Mucosa of descending colon (tissue), 3 donors: ENCODE measurements around the gene CYP19A1. TPM values are rescaled to one million over a fixed set of nuclear protein-coding genes. Genes with fewer than 3 reads are reported as not detected.

Experiments used
- ATAC-seq: fragments of 200-7000 bp; cut with Tn5 transposase; one replicate; pipeline ENCODE4 v1.9.1; 2020; ENCODE audit warnings: mild to moderate bottlenecking, moderate library complexity
- DNase-seq, 3 donors: peaks; one replicate each; pipeline ENCODE4 v3.0.0-alpha.2; 2020
- H3K36me3 ChIP-seq: fragments of 200-600 bp; one replicate; pipeline ENCODE4 v1.8.0; 2021; ENCODE audit warnings: low read depth, mild to moderate bottlenecking
- H3K4me1 ChIP-seq: fragments of 200-600 bp; one replicate; pipeline ENCODE4 v1.8.0; 2021; ENCODE audit warnings: low read depth, mild to moderate bottlenecking
- H3K4me3 ChIP-seq: fragments of 200-600 bp; one replicate; pipeline ENCODE4 v1.8.0; 2021; ENCODE audit warnings: mild to moderate bottlenecking
- H3K9me3 ChIP-seq: fragments of 200-600 bp; one replicate; pipeline ENCODE4 v1.8.0; 2021; ENCODE audit warnings: mild to moderate bottlenecking
- CTCF ChIP-seq: fragments of 200-600 bp; IDR thresholded peaks from one replicate; pipeline ENCODE4 v1.8.0; 2022; ENCODE audit warnings: antibody characterized with exemption, mild to moderate bottlenecking
- intact Hi-C, 2 donors: fragments of 100-400 bp; cut with DNase I in 1 of 2; cut with micrococcal nuclease in 1 of 2; formaldehyde crosslinking; loops; one replicate each; pipeline versions ENCODE4 v1.11.0 to v1.11.1; 2022; cut with DNase I, micrococcal nuclease
- total RNA-seq, 3 donors: library from RNA; stranded (reverse); fragmentation: NEBNext Ultra II Directional in 2 of 3; extraction: Animal tissue kit (Norgen Biotek cat#: 25700) in 2 of 3; gene quantifications; one replicate each; pipeline versions ENCODE4 v1.2.1 to v1.2.4, GENCODE V29; 2021 to 2023
- donor health status: DM: no; HTN: no; CAD: no; lungs with moderate emphysema.
- donor health status: DM: no; HTN: no; CAD: no.
- donor health status: DM: no; HTN: yes; CAD: no.

Gene CYP19A1
- total RNA-seq, 3 donors from 2014 or later = 0.06 to 0.63 (median 0.23) TPM

DNA sequence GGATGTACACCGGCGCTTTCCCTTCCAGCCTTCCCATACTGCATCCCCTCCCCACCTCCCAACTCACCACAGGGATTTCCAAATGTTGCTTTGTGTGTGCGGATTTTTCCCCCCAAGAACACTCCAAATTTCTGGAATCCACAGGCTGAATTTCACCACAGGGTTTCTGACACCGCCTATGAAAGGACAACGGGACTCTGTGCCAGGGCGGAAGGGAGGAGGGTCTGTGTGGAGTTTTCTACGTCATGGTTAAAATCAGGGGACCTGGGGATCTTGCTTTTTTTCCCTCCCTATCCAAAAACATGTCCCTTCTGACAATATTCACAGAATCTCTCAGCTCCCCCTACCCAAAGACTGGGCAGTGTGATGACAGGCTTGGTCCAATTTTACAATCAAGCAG lies 14.6 kb downstream of the CYP19A1 start:
- ATAC-seq (no peak), DNase-seq (no peak)
- H3K9me3 ChIP-seq = no peaks in the 10 kb centered on the region
- no peak for TF ChIP-seq CTCF
- intact Hi-C loops = loop anchor here in 1 of 2 donors (5.0 kb wide), 1 partner anchor 56 kb away; no protein-coding TSS in a partner anchor
- H3K36me3 ChIP-seq = no peaks in the 10 kb centered on the region
- no peaks in the 10 kb centered on the region for H3K4me1 ChIP-seq
- H3K4me3 ChIP-seq = no peak overlapping the region

DNA sequence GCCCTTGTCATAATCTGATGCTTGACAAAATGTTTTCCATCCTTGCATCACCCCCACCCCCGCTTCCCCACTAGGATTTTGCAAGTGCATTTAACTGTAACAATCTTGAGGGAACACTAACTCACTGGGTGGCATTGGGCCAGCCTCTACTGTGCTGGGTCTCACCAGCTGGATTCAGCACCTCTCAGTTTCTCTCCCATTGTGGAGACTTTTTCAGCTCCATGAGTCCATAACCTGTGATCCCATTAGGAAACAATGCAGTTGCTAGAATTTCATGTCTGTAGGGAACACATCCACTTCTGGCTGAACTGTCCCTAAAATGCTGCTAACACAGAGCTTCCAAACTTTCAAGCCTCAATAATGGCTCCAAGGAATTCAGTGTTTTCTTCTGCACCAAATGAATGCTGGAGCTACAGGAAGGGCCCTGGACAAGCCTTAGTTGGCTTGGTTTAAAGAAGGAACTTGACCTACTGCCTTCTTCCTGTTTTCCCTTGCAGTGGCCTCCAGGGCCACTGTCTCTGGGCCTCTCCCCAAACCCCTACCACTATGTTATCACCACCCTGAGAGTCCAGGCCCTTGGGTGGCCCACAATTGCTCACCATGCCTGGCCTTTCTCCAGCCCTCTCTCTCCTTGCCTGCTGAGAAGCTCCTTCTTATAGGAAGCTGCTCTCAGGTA lies 15.6 kb downstream of the CYP19A1 start:
- no peak for TF ChIP-seq CTCF
- H3K4me1 ChIP-seq = no peaks in the 10 kb centered on the region
- H3K36me3 ChIP-seq = no peaks in the 10 kb centered on the region
- intact Hi-C loops = loop anchor here in 1 of 2 donors (5.0 kb wide), 1 partner anchor 55 kb away; no protein-coding TSS in a partner anchor
- peak; percentile 32 for ATAC-seq
- H3K4me3 ChIP-seq = no peak overlapping the region
- no peak for DNase-seq
- no peaks in the 10 kb centered on the region for H3K9me3 ChIP-seq

DNA sequence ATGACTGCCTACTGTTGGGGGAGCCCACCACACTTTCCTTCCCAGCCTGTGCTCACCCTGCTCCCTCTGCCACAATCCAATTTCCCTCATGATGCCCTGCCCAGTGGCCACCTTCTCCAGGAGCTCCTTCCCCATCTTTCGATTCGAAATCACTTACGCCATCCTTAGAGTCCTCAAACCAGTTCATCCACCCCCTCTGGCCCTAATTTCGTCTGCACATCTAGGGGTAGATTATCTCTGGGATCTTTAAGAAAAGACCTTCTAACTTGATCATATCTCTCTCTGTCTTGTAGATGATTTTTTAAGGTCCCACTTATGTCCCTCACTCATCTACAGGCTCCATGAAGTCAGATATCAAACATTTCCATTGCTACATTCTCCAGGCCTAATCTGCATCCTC lies 17.1 kb downstream of the CYP19A1 start:
- no peak for ATAC-seq
- no peak for DNase-seq
- intact Hi-C loops = loop anchor here in 1 of 2 donors (5.0 kb wide), 1 partner anchor 54 kb away; no protein-coding TSS in a partner anchor
- Histone ChIP-seq H3K9me3 (no peaks in the 10 kb centered on the region), H3K4me1 (no peaks in the 10 kb centered on the region), H3K4me3 (no peak overlapping the region), H3K36me3 (no peaks in the 10 kb centered on the region)
- no peak for TF ChIP-seq CTCF

DNA sequence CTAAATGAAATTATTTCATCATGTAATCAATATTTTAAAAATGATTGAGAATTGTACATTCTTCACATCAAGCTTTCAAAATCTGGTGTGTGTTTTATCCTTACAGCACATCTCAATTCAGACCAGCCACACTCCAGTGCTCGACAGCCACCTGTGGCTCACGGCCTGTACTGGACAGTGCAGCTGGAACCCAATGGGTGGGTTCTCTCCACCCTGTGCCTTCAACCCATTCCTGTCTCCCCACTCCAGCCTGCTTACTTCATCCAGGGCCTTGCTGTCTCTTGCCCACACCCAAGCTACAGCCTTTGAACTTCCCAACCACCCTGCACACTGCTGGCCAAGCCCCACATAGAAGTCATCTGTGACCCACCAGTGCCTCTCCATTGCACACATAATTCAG lies 17.6 kb downstream of the CYP19A1 start:
- Histone ChIP-seq H3K9me3 (no peaks in the 10 kb centered on the region), H3K4me1 (no peaks in the 10 kb centered on the region), H3K36me3 (no peaks in the 10 kb centered on the region), H3K4me3 (no peak overlapping the region)
- intact Hi-C loops = loop anchor here in 1 of 2 donors (5.0 kb wide), 1 partner anchor 54 kb away; no protein-coding TSS in a partner anchor
- ATAC-seq = no peak
- no peak for TF ChIP-seq CTCF
- no peak for DNase-seq

DNA sequence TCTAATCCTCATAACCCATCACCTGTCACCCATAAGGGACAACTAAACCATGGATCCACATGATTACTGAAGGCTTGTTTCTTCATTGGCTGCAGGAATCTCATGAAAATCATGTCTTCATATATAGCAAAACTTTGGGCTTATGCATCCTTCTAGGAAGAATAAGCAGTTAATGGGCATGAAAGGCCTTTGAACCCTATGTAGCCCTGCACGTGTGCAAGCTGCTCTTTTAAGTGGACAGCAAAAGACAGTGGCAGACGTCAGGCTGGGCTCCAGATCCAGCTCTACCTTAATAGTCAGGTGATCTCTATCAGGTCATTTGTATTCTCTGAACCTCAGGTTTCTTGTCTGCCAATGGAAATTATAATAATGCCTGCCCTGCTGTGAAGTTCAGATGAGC lies 18.9 kb downstream of the CYP19A1 start:
- Histone ChIP-seq H3K9me3 (no peaks in the 10 kb centered on the region), H3K4me3 (no peak overlapping the region), H3K4me1 (no peaks in the 10 kb centered on the region), H3K36me3 (no peaks in the 10 kb centered on the region)
- DNase-seq (no peak), ATAC-seq (no peak)
- intact Hi-C loops = no loop called here
- TF ChIP-seq CTCF = no peak
